H1 (cell line): Measurements from ENCODE around the gene ORC3. TPM values are rescaled to one million over a fixed set of nuclear protein-coding genes. Genes with fewer than 3 reads are reported as not detected.

ENCODE experiments used
- CTCF ChIA-PET: fragments of 300-600 bp; sonication (Branson Sonifier 250); formaldehyde crosslinking; loops from one replicate; lab custom pipeline; 2021; ENCODE audit not compliant: partially characterized antibody; lab: Charles Lee
- POLR2A ChIA-PET: fragments of 300-600 bp; sonication (Branson Sonifier 250); formaldehyde crosslinking; loops from one replicate; lab custom pipeline; 2021; ENCODE audit warnings: inconsistent platforms; ENCODE audit not compliant: partially characterized antibody; lab: Charles Lee
- DNase-seq, 2 experiments: peaks; one replicate each; pipeline versions ENCODE4 v3.0.0 to v3.0.0-alpha.2; 2010 to 2022; ENCODE audit warnings: low spot score in 2 of 2, low read depth in 1 of 2, mixed read lengths in 1 of 2
- FAIRE-seq: peaks from 2 replicates; lab custom pipeline; 2011; peaks lifted over from hg19 to GRCh38; lab: Jason Lieb, UNC
- H2AFZ ChIP-seq: 2 replicates; pipeline ENCODE4 v1.8.1; 2012; ENCODE audit warnings: low read length, inconsistent platforms
- H2AK5ac ChIP-seq: 2 replicates; pipeline ENCODE4 v1.6.1; 2013; ENCODE audit warnings: low read depth, low read length
- H2BK120ac ChIP-seq: replicated peaks from 2 replicates; pipeline ENCODE3; 2013; ENCODE audit warnings: low read depth, low read length, inconsistent platforms
- H2BK12ac ChIP-seq: 2 replicates; pipeline ENCODE4 v1.6.1; 2013; ENCODE audit warnings: low read depth, low read length
- H2BK15ac ChIP-seq: 2 replicates; pipeline ENCODE4 v1.6.1; 2013; ENCODE audit warnings: low read length
- H2BK20ac ChIP-seq: 2 replicates; pipeline ENCODE4 v1.6.1; 2013; ENCODE audit warnings: low read length
- H2BK5ac ChIP-seq: 2 replicates; pipeline ENCODE4 v1.6.1; 2013; ENCODE audit warnings: low read depth, low read length
- H3K14ac ChIP-seq: 2 replicates; pipeline ENCODE4 v1.6.1; 2013; ENCODE audit warnings: inconsistent platforms; ENCODE audit not compliant: insufficient read length
- H3K18ac ChIP-seq: 2 replicates; pipeline ENCODE4 v1.6.1; 2013; ENCODE audit warnings: low read length; ENCODE audit errors: extremely low read depth
- H3K23ac ChIP-seq: 2 replicates; pipeline ENCODE4 v1.6.1; 2013; ENCODE audit warnings: inconsistent platforms; ENCODE audit not compliant: insufficient read length
- H3K23me2 ChIP-seq: 2 replicates; pipeline ENCODE4 v1.6.1; 2013; ENCODE audit warnings: low read depth, low read length
- H3K27ac ChIP-seq: 2 replicates; pipeline ENCODE4 v1.6.1; 2011; ENCODE audit warnings: low read depth, low read length, inconsistent platforms
- H3K27me3 ChIP-seq, 4 experiments: replicated peaks in 1 of 4; 1 replicate in 1 of 4; 2 replicates in 3 of 4; pipeline versions ENCODE4 v1.6.1 to v1.8.1; 2011 to 2013; ENCODE audit warnings: low read length in 3 of 4, mild to moderate bottlenecking in 3 of 4, inconsistent platforms in 2 of 4, mixed read lengths in 2 of 4, moderate library complexity in 1 of 4; ENCODE audit not compliant: control insufficient read depth in 3 of 4, insufficient read depth in 3 of 4; ENCODE audit errors: extremely low read depth in 1 of 4
- H3K36me3 ChIP-seq, 4 experiments: 2 replicates each; pipeline versions ENCODE4 v1.6.1 to v1.8.1; 2011 to 2013; ENCODE audit warnings: mild to moderate bottlenecking in 4 of 4, low read length in 3 of 4, moderate library complexity in 2 of 4, control low read depth in 1 of 4, inconsistent platforms in 1 of 4; ENCODE audit not compliant: insufficient read depth in 4 of 4, control insufficient read depth in 2 of 4
- H3K4ac ChIP-seq: replicated peaks from 2 replicates; pipeline ENCODE3; 2013; ENCODE audit warnings: low read length, low read depth, mixed read lengths, inconsistent platforms; ENCODE audit not compliant: insufficient read length
- H3K4me1 ChIP-seq, 4 experiments: replicated peaks in 1 of 4; 1 replicate in 1 of 4; 2 replicates in 3 of 4; pipeline versions ENCODE4 v1.6.1 to v1.8.1; 2011 to 2013; ENCODE audit warnings: low read length in 3 of 4, inconsistent platforms in 2 of 4, mixed read lengths in 1 of 4; ENCODE audit not compliant: insufficient read depth in 4 of 4, control insufficient read depth in 3 of 4
- H3K4me2 ChIP-seq, 2 experiments: 2 replicates each; pipeline versions ENCODE4 v1.6.1 to v1.8.1; 2011 to 2013; ENCODE audit warnings: low read depth in 2 of 2, low read length in 2 of 2, control low read depth in 1 of 2, inconsistent platforms in 1 of 2, mild to moderate bottlenecking in 1 of 2; ENCODE audit not compliant: insufficient read depth in 1 of 2
- H3K4me3 ChIP-seq, 4 experiments: fragments of 200-600, 300-600 bp in 1 of 4; sonication (generic), shearing (Covaris generic), sonication (Bioruptor Twin) in 1 of 4; 2 replicates each; pipeline versions ENCODE4 v1.5.1 to v1.8.1; 2011 to 2016; ENCODE audit warnings: low read length in 4 of 4, low read depth in 3 of 4, control low read depth in 2 of 4, inconsistent platforms in 2 of 4, mild to moderate bottlenecking in 2 of 4, mixed read lengths in 1 of 4, moderate library complexity in 1 of 4; ENCODE audit not compliant: insufficient read depth in 2 of 4; ENCODE audit errors: extremely low read depth in 1 of 4
- H3K56ac ChIP-seq: replicated peaks from 2 replicates; pipeline ENCODE3; 2013; ENCODE audit warnings: low read depth, mild to moderate bottlenecking, mixed read lengths, low read length, inconsistent platforms; ENCODE audit not compliant: insufficient read length
- H3K79me1 ChIP-seq: 2 replicates; pipeline ENCODE4 v1.6.1; 2013; ENCODE audit warnings: low read depth, low read length, control low read depth
- H3K79me2 ChIP-seq, 2 experiments: 2 replicates each; pipeline versions ENCODE4 v1.6.1 to v1.8.1; 2012 to 2013; ENCODE audit warnings: low read length in 2 of 2, mild to moderate bottlenecking in 2 of 2, inconsistent platforms in 1 of 2; ENCODE audit not compliant: insufficient read depth in 2 of 2, control insufficient read depth in 1 of 2
- H3K9ac ChIP-seq, 4 experiments: replicated peaks in 1 of 4; 1 replicate in 1 of 4; 2 replicates in 3 of 4; pipeline versions ENCODE4 v1.6.1 to v1.8.1; 2011 to 2013; ENCODE audit warnings: low read depth in 3 of 4, low read length in 3 of 4, control low read depth in 2 of 4, mild to moderate bottlenecking in 2 of 4, moderate library complexity in 2 of 4, inconsistent platforms in 1 of 4; ENCODE audit errors: extremely low read depth in 1 of 4
- H3K9me3 ChIP-seq, 2 experiments: 2 replicates each; pipeline versions ENCODE4 v1.6.1 to v1.8.1; 2012 to 2013; ENCODE audit warnings: mild to moderate bottlenecking in 2 of 2, moderate library complexity in 2 of 2, control low read depth in 1 of 2, inconsistent platforms in 1 of 2, low read depth in 1 of 2, low read length in 1 of 2, mixed read lengths in 1 of 2; ENCODE audit not compliant: insufficient read depth in 2 of 2
- H4K20me1 ChIP-seq, 2 experiments: replicated peaks in 1 of 2; 2 replicates each; pipeline versions ENCODE3 to v1.8.1; 2011 to 2013; ENCODE audit warnings: inconsistent platforms in 2 of 2, low read length in 2 of 2, mild to moderate bottlenecking in 1 of 2; ENCODE audit not compliant: insufficient read depth in 2 of 2, control insufficient read depth in 1 of 2
- H4K5ac ChIP-seq: 2 replicates; pipeline ENCODE4 v1.6.1; 2013; ENCODE audit warnings: low read length, low read depth, mixed read lengths, inconsistent platforms; ENCODE audit not compliant: insufficient read length
- H4K8ac ChIP-seq: 2 replicates; pipeline ENCODE4 v1.8.0; 2013; ENCODE audit warnings: mild to moderate bottlenecking, moderate library complexity, low read length, inconsistent platforms; ENCODE audit not compliant: insufficient read depth; ENCODE audit errors: extremely low read depth
- H4K91ac ChIP-seq: replicated peaks from 2 replicates; pipeline ENCODE3; 2013; ENCODE audit warnings: low read length, mixed read lengths, inconsistent platforms; ENCODE audit not compliant: insufficient read length
- FOSL1 ChIP-seq: IDR thresholded peaks from 2 replicates; pipeline ENCODE4 v1.6.1; 2011; ENCODE audit warnings: mild to moderate bottlenecking, low read depth, low read length, moderate library complexity; ENCODE audit not compliant: insufficient read depth
- WGBS, 2 experiments: shearing (Covaris generic) in 1 of 2; methylation state at CpG; one replicate each; pipeline versions ENCODE4 v1.1.6 to v1.1.7; 2013 to 2015; ENCODE audit warnings: low lambda C conversion rate in 2 of 2, mixed read lengths in 2 of 2, inconsistent platforms in 1 of 2, low coverage in 1 of 2, missing lambda C conversion rate in 1 of 2; ENCODE audit not compliant: insufficient replicate concordance in 2 of 2, insufficient coverage in 1 of 2, insufficient read length in 1 of 2; ENCODE audit errors: extremely low coverage in 1 of 2, missing lambda C conversion rate in 1 of 2; 5-methylcytosine and 5-hydroxymethylcytosine counted together
- polyA plus RNA-seq, 7 experiments: library from polyadenylated mRNA; depleted of rRNA in 3 of 7; stranded (reverse) in 5 of 7; unstranded in 2 of 7; fragments of >200 nt in 5 of 7; fragments of 200-250 nt in 2 of 7; gene quantifications; 1 replicate in 5 of 7; 2 replicates in 1 of 7; 4 replicates in 1 of 7; pipeline versions ENCODE4 v1.2.1 to v1.2.3, GENCODE V29; 2011 to 2013; ENCODE audit warnings: missing spikeins in 2 of 7, mixed read lengths in 2 of 7
- total RNA-seq: library from RNA; stranded (reverse); fragmentation: NEBNext Ultra II Directional; extraction: Animal tissue kit (Norgen Biotek cat#: 25700); gene quantifications from 2 replicates; pipeline ENCODE4 v1.2.1, GENCODE V29; 2021

The ORC3 gene
- total and polyA plus RNA-seq, 2 of the 8 experiments (the other 6 are each of a cell fraction or from before 2014, with no cell fraction given), result 35.9 to 60.9 TPM

- H2BK5ac ChIP-seq, result no peak overlapping the region
- peaks cover 3 to 86% of the 10 kb centered on the region in 2 experiments; a peak in 3 of 4 replicates for H3K79me2 ChIP-seq
- no peak overlapping the region for H2BK20ac ChIP-seq
- no peak overlapping the region for H3K56ac ChIP-seq
- TF ChIP-seq FOSL1, result no peak
- no peak overlapping the region for H3K4me2 ChIP-seq
- no peak overlapping the region for H4K91ac ChIP-seq
- no peak overlapping the region for H2AFZ ChIP-seq
- H3K27ac ChIP-seq, result no peak overlapping the region
- no peaks in the 10 kb centered on the region for H3K23me2 ChIP-seq
- H3K14ac ChIP-seq, result no peak overlapping the region
- no peak overlapping the region for H3K18ac ChIP-seq
- DNase-seq (no peak), FAIRE-seq (no peak)
- no peak overlapping the region for H4K8ac ChIP-seq
- H3K9me3 ChIP-seq, result no peaks in the 10 kb centered on the region
- H3K27me3 ChIP-seq, result no peaks in the 10 kb centered on the region
- H4K20me1 ChIP-seq, result peaks cover 0 to 6% of the 10 kb centered on the region in 2 experiments
- H2AK5ac ChIP-seq, result no peak overlapping the region
- no peak overlapping the region for H3K4ac ChIP-seq
- peaks cover 0 to 20% (median 0%) of the 10 kb centered on the region in 4 experiments; a peak in 1 of 8 replicates for H3K36me3 ChIP-seq
- H2BK12ac ChIP-seq, result no peak overlapping the region
- H3K23ac ChIP-seq, result no peak overlapping the region
- ChIA-PET CTCF (interaction anchor here (0.6 kb wide), 2 partner anchors 18 to 55 kb away, joined by 3 to 4 read pairs; no protein-coding TSS in a partner anchor), POLR2A (interaction anchor here (0.6 to 1.5 kb wide), 3 partner anchors 17 to 183 kb away, joined by 3 to 5 read pairs (median 4); no protein-coding TSS in a partner anchor)
- H3K79me1 ChIP-seq, result peaks cover 3% of the 10 kb centered on the region
- no peak overlapping the region for H3K4me3 ChIP-seq
- H2BK120ac ChIP-seq, result no peak overlapping the region
- H4K5ac ChIP-seq, result no peak overlapping the region
- H3K4me1 ChIP-seq, result peaks cover 0 to 2% (median under 1%) of the 10 kb centered on the region in 4 experiments; a peak in 2 of 7 replicates
- H2BK15ac ChIP-seq, result no peak overlapping the region
- H3K9ac ChIP-seq, result no peak overlapping the region
- WGBS, 2 experiments, result 88 to 100% methylated on average over 1 to 5 of the region's 5 CpGs
Observed at GRCh38 chr6:87573307-87574024, 16.5 kb upstream of the ORC3 start.
